DND-41 (cell line): ENCODE results near the gene CRACDL.

ENCODE experiments used
- EZH2 ChIP-seq: IDR thresholded peaks from 3 replicates; pipeline ENCODE4 v1.6.1; 2012; ENCODE audit warnings: borderline replicate concordance, low read depth, mild to moderate bottlenecking, moderate library complexity, low read length, inconsistent platforms; ENCODE audit not compliant: severe bottlenecking
- TF ChIP-seq, protein P1 (sequence below): IDR thresholded peaks from 2 replicates; pipeline ENCODE4 v1.5.1; 2012; ENCODE audit warnings: borderline replicate concordance, low read length, moderate library complexity, mild to moderate bottlenecking; ENCODE audit not compliant: poor library complexity, severe bottlenecking; ENCODE audit errors: extremely low read depth

DNA sequence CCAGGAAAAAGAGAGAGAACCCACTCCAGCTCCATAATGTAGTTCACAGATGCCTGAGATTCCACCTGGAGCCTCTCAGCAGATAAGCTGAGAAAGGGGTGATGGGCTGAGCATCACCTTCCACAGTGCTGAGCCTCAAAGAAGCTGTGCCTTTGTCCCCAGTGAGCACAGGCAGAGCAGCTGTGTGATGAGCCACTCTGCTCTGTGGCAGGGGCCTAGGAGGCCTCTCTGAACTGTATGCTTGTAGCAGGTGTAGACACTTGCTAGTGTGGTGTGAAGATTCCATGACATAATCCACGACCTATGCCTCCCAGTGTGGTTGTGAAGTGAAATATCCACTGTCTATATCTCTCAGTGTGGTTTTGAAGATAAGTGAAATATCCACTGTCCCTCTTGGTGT is 134.7 kb downstream of the CRACDL start:
- TF ChIP-seq, protein P1, sequence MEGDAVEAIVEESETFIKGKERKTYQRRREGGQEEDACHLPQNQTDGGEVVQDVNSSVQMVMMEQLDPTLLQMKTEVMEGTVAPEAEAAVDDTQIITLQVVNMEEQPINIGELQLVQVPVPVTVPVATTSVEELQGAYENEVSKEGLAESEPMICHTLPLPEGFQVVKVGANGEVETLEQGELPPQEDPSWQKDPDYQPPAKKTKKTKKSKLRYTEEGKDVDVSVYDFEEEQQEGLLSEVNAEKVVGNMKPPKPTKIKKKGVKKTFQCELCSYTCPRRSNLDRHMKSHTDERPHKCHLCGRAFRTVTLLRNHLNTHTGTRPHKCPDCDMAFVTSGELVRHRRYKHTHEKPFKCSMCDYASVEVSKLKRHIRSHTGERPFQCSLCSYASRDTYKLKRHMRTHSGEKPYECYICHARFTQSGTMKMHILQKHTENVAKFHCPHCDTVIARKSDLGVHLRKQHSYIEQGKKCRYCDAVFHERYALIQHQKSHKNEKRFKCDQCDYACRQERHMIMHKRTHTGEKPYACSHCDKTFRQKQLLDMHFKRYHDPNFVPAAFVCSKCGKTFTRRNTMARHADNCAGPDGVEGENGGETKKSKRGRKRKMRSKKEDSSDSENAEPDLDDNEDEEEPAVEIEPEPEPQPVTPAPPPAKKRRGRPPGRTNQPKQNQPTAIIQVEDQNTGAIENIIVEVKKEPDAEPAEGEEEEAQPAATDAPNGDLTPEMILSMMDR = no peak
- TF ChIP-seq EZH2 = no peak
